Measurements from ENCODE around the gene FALEC.

FALEC gene

GRCh38 chr1:150484431-150484830, 31.1 kb upstream of the FALEC start:
- no peak overlapping the region for H3K9ac ChIP-seq (ENCODE audit: low read depth, low read length)
- no peak overlapping the region for H3K27ac ChIP-seq (ENCODE audit: low read depth, low read length)
- H3K4me3 ChIP-seq (ENCODE audit: low read length), result no peak overlapping the region
- no peaks in the 10 kb centered on the region for H3K4me1 ChIP-seq (ENCODE audit: insufficient read depth, low read length)
- H3K36me3 ChIP-seq (ENCODE audit: insufficient read depth, low read length), result peaks cover 8% of the 10 kb centered on the region
- 81% methylated on average over 2 of the region's 5 CpGs for WGBS
- H3K9me3 ChIP-seq (ENCODE audit: insufficient read depth, low read depth, low read length), result no peaks in the 10 kb centered on the region
- H3K27me3 ChIP-seq (ENCODE audit: insufficient read depth, low read length), result no peaks in the 10 kb centered on the region

GRCh38 chr1:150484861-150485260, 30.7 kb upstream of the FALEC start:
- H3K27ac ChIP-seq (ENCODE audit: low read depth, low read length), result no peak overlapping the region
- H3K9ac ChIP-seq (ENCODE audit: low read depth, low read length), result no peak overlapping the region
- H3K36me3 ChIP-seq (ENCODE audit: insufficient read depth, low read length), result peaks cover 13% of the 10 kb centered on the region
- 53% methylated on average over 2 of the region's 2 CpGs for WGBS
- H3K9me3 ChIP-seq (ENCODE audit: insufficient read depth, low read depth, low read length), result no peaks in the 10 kb centered on the region
- H3K27me3 ChIP-seq (ENCODE audit: insufficient read depth, low read length), result no peaks in the 10 kb centered on the region
- H3K4me3 ChIP-seq (ENCODE audit: low read length), result no peak overlapping the region
- H3K4me1 ChIP-seq (ENCODE audit: insufficient read depth, low read length), result no peaks in the 10 kb centered on the region

GRCh38 chr1:150486966-150487762, 28.4 kb upstream of the FALEC start, which contains the start of gene TARS2:
Gene TARS2 (plus strand): TSS chr1:150487419. CDS start chr1:150487451, 32 bp downstream.
- 1% methylated on average over 29 of the region's 30 CpGs for WGBS
- no peaks in the 10 kb centered on the region for H3K27me3 ChIP-seq (ENCODE audit: insufficient read depth, low read length)
- H3K4me3 ChIP-seq (ENCODE audit: low read length), result peak within 1 kb of the TSS; percentile 73
- H3K9ac ChIP-seq (ENCODE audit: low read depth, low read length), result peak within 1 kb of the TSS; percentile 79
- H3K27ac ChIP-seq (ENCODE audit: low read depth, low read length), result peak within 1 kb of the TSS; percentile 25; the same call in 1 of the 2 replicates
- H3K9me3 ChIP-seq (ENCODE audit: insufficient read depth, low read depth, low read length), result no peaks in the 10 kb centered on the region
- H3K36me3 ChIP-seq (ENCODE audit: insufficient read depth, low read length), result peaks cover 32% of the 10 kb centered on the region
- no peaks in the 10 kb centered on the region for H3K4me1 ChIP-seq (ENCODE audit: insufficient read depth, low read length)

- 6% methylated on average over 7 of the region's 7 CpGs for WGBS
- Histone ChIP-seq H3K4me1 (ENCODE audit: insufficient read depth, low read length) (no peaks in the 10 kb centered on the region), H3K9ac (ENCODE audit: low read depth, low read length) (peak overlapping the region; percentile 79), H3K9me3 (ENCODE audit: insufficient read depth, low read depth, low read length) (no peaks in the 10 kb centered on the region), H3K27ac (ENCODE audit: low read depth, low read length) (peak overlapping the region; percentile 25; the same call in 1 of the 2 replicates), H3K27me3 (ENCODE audit: insufficient read depth, low read length) (no peaks in the 10 kb centered on the region), H3K36me3 (ENCODE audit: insufficient read depth, low read length) (peaks cover 38% of the 10 kb centered on the region), H3K4me3 (ENCODE audit: low read length) (peak overlapping the region; percentile 73)
Measured at GRCh38 chr1:150487763-150488115, 27.8 kb upstream of the FALEC start.

GRCh38 chr1:150493175-150493574, 22.4 kb upstream of the FALEC start:
- Histone ChIP-seq H3K9me3 (ENCODE audit: insufficient read depth, low read depth, low read length) (no peaks in the 10 kb centered on the region), H3K27ac (ENCODE audit: low read depth, low read length) (no peak overlapping the region), H3K27me3 (ENCODE audit: insufficient read depth, low read length) (no peaks in the 10 kb centered on the region), H3K9ac (ENCODE audit: low read depth, low read length) (no peak overlapping the region), H3K4me3 (ENCODE audit: low read length) (no peak overlapping the region), H3K36me3 (ENCODE audit: insufficient read depth, low read length) (peaks cover 72% of the 10 kb centered on the region), H3K4me1 (ENCODE audit: insufficient read depth, low read length) (no peaks in the 10 kb centered on the region)
- 94% methylated on average over 8 of the region's 8 CpGs for WGBS

- peaks cover 67% of the 10 kb centered on the region for H3K36me3 ChIP-seq (ENCODE audit: insufficient read depth, low read length)
- H3K27me3 ChIP-seq (ENCODE audit: insufficient read depth, low read length), result no peaks in the 10 kb centered on the region
- WGBS, result 96% methylated on average over 10 of the region's 10 CpGs
- H3K4me1 ChIP-seq (ENCODE audit: insufficient read depth, low read length), result no peaks in the 10 kb centered on the region
- no peak overlapping the region for H3K27ac ChIP-seq (ENCODE audit: low read depth, low read length)
- no peak overlapping the region for H3K9ac ChIP-seq (ENCODE audit: low read depth, low read length)
- H3K4me3 ChIP-seq (ENCODE audit: low read length), result no peak overlapping the region
- H3K9me3 ChIP-seq (ENCODE audit: insufficient read depth, low read depth, low read length), result no peaks in the 10 kb centered on the region
Measured at GRCh38 chr1:150498342-150498741, 17.2 kb upstream of the FALEC start.

- no peak overlapping the region for H3K27ac ChIP-seq (ENCODE audit: low read depth, low read length)
- peaks cover 6% of the 10 kb centered on the region; the same call in 1 of the 2 replicates for H3K4me1 ChIP-seq (ENCODE audit: insufficient read depth, low read length)
- WGBS, result 92% methylated on average over 6 of the region's 6 CpGs
- peaks cover 53% of the 10 kb centered on the region for H3K36me3 ChIP-seq (ENCODE audit: insufficient read depth, low read length)
- no peaks in the 10 kb centered on the region for H3K9me3 ChIP-seq (ENCODE audit: insufficient read depth, low read depth, low read length)
- H3K9ac ChIP-seq (ENCODE audit: low read depth, low read length), result no peak overlapping the region
- no peaks in the 10 kb centered on the region for H3K27me3 ChIP-seq (ENCODE audit: insufficient read depth, low read length)
- H3K4me3 ChIP-seq (ENCODE audit: low read length), result no peak overlapping the region
Measured at GRCh38 chr1:150505431-150505830, 10.1 kb upstream of the FALEC start.

- 82% methylated on average over 5 of the region's 7 CpGs for WGBS
- H3K9ac ChIP-seq (ENCODE audit: low read depth, low read length), result no peak within 1 kb of the TSS
- H3K4me1 ChIP-seq (ENCODE audit: insufficient read depth, low read length), result peaks cover 6% of the 10 kb centered on the region; the same call in 1 of the 2 replicates
- 0 out of 2 replicates have a peak within 1 kb of the TSS, but pooled peaks have one; percentile 25 for H3K27ac ChIP-seq (ENCODE audit: low read depth, low read length)
- no peaks in the 10 kb centered on the region for H3K27me3 ChIP-seq (ENCODE audit: insufficient read depth, low read length)
- H3K9me3 ChIP-seq (ENCODE audit: insufficient read depth, low read depth, low read length), result no peaks in the 10 kb centered on the region
- peaks cover 33% of the 10 kb centered on the region for H3K36me3 ChIP-seq (ENCODE audit: insufficient read depth, low read length)
- no peak within 1 kb of the TSS for H3K4me3 ChIP-seq (ENCODE audit: low read length)
Measured at GRCh38 chr1:150507912-150508864, 7.4 kb upstream of the FALEC start, which contains the start of gene ECM1. Gene ECM1 (plus strand): TSS chr1:150508109. CDS start chr1:150508210, 101 bp downstream.

- H3K9ac ChIP-seq (ENCODE audit: low read depth, low read length), result no peak overlapping the region
- no peak overlapping the region for H3K27ac ChIP-seq (ENCODE audit: low read depth, low read length)
Measured at GRCh38 chr1:150508982-150509381, 6.6 kb upstream of the FALEC start.

GRCh38 chr1:150511551-150511950, 4.0 kb upstream of the FALEC start:
- 96% methylated on average over 12 of the region's 12 CpGs for WGBS
- H3K27me3 ChIP-seq (ENCODE audit: insufficient read depth, low read length), result no peaks in the 10 kb centered on the region
- H3K4me3 ChIP-seq (ENCODE audit: low read length), result no peak overlapping the region
- H3K4me1 ChIP-seq (ENCODE audit: insufficient read depth, low read length), result peaks cover 7% of the 10 kb centered on the region; the same call in 1 of the 2 replicates
- no peak overlapping the region for H3K27ac ChIP-seq (ENCODE audit: low read depth, low read length)
- no peak overlapping the region for H3K9ac ChIP-seq (ENCODE audit: low read depth, low read length)
- H3K36me3 ChIP-seq (ENCODE audit: insufficient read depth, low read length), result peaks cover 5% of the 10 kb centered on the region
- no peaks in the 10 kb centered on the region for H3K9me3 ChIP-seq (ENCODE audit: insufficient read depth, low read depth, low read length)

More at GRCh38 chr1:150508982-150509381, 6.6 kb upstream of the FALEC start:
- Histone ChIP-seq H3K27me3 (ENCODE audit: insufficient read depth, low read length) (no peaks in the 10 kb centered on the region), H3K36me3 (ENCODE audit: insufficient read depth, low read length) (peaks cover 29% of the 10 kb centered on the region), H3K9me3 (ENCODE audit: insufficient read depth, low read depth, low read length) (no peaks in the 10 kb centered on the region), H3K4me1 (ENCODE audit: insufficient read depth, low read length) (peaks cover 6% of the 10 kb centered on the region; the same call in 1 of the 2 replicates), H3K4me3 (ENCODE audit: low read length) (no peak overlapping the region)
- WGBS, result 78% methylated on average over 4 of the region's 4 CpGs
